A673 (cell line): Measurements from ENCODE around the gene MED10.

Experiments used
- CTCF ChIP-seq: fragments of 300-800, 200-600 bp; sonication (generic); conservative IDR thresholded peaks from 2 replicates; pipeline ENCODE4 v1.5.1; 2017; ENCODE audit warnings: low read depth, mild to moderate bottlenecking, antibody characterized with exemption, low read length, moderate library complexity, mixed read lengths
- EZH2 ChIP-seq: fragments of 200-600 bp; sonication (generic); IDR thresholded peaks from 2 replicates; pipeline ENCODE4 v1.6.1; 2017; ENCODE audit warnings: borderline replicate concordance, low read depth, mild to moderate bottlenecking, mixed read lengths, antibody characterized with exemption, low read length; ENCODE audit not compliant: poor library complexity, severe bottlenecking

DNA sequence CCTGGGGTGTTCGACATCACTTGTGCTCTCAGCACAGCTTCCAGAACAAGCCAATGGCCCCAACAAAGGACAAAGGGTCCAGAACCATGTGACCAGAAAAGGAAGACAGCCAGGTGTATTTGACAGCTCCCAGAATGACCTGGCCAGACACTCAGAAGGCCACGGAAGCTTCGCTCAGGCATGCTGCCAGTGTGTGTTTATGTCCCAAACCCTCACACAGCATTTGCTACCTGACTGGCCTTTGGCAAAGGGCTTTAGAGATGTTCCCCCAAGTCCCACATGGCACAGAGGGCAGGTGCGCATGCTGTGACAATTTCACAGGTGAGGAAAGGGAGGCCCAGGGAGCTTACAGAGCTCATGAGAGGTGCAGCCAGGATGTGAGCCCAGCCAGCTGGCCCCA lies 39.5 kb downstream of the MED10 start:
- TF ChIP-seq CTCF (no peak), EZH2 (no peak)
